Suprapubic skin (tissue), 4 donors: ENCODE results near the gene S100P. TPM values are rescaled to one million over a fixed set of nuclear protein-coding genes. Genes with fewer than 3 reads are reported as not detected.

Experiments
- DNase-seq, 2 donors: peaks; one replicate each; pipeline ENCODE4 v3.0.0-alpha.2; 2019; ENCODE audit warnings: low spot score in 2 of 2
- H3K27ac ChIP-seq: fragments of 200-600 bp; sonication (generic); one replicate; pipeline ENCODE4 v1.5.1; 2019
- H3K27me3 ChIP-seq: fragments of 200-600 bp; sonication (generic); one replicate; pipeline ENCODE4 v1.5.1; 2019
- H3K36me3 ChIP-seq: fragments of 200-600 bp; sonication (generic); one replicate; pipeline ENCODE4 v1.5.1; 2019
- H3K4me1 ChIP-seq: fragments of 200-600 bp; sonication (generic); one replicate; pipeline ENCODE4 v1.5.1; 2019
- H3K4me3 ChIP-seq: fragments of 200-600 bp; sonication (generic); one replicate; pipeline ENCODE4 v1.5.1; 2019; ENCODE audit warnings: mild to moderate bottlenecking
- H3K9me3 ChIP-seq: fragments of 200-600 bp; sonication (generic); one replicate; pipeline ENCODE4 v1.5.1; 2019
- CTCF ChIP-seq, 2 donors: fragments of 200-600 bp in 1 of 2; fragments of 450-650 bp in 1 of 2; sonication (generic) in 1 of 2; IDR thresholded peaks; one replicate each; pipeline ENCODE4 v1.5.1; 2016 to 2019; ENCODE audit warnings: antibody characterized with exemption in 2 of 2, mild to moderate bottlenecking in 1 of 2, moderate library complexity in 1 of 2
- EP300 ChIP-seq: sonication (generic); formaldehyde crosslinking; IDR thresholded peaks from one replicate; pipeline ENCODE4 v1.6.1; 2017; ENCODE audit warnings: antibody characterized with exemption
- POLR2A ChIP-seq, 2 donors: fragments of 450-650 bp; IDR thresholded peaks; one replicate each; pipeline ENCODE4 v1.6.1; 2017; ENCODE audit warnings: antibody characterized with exemption in 2 of 2, mild to moderate bottlenecking in 2 of 2, moderate library complexity in 2 of 2
- POLR2AphosphoS5 ChIP-seq, 3 donors: sonication (generic); formaldehyde crosslinking; IDR thresholded peaks; one replicate each; pipeline ENCODE4 v1.6.1; 2017; ENCODE audit warnings: antibody characterized with exemption in 3 of 3
- WGBS: methylation state at CpG from one replicate; pipeline ENCODE4 v1.1.5; 2018; 5-methylcytosine and 5-hydroxymethylcytosine counted together
- total RNA-seq, 4 donors: library from RNA; depleted of rRNA; stranded (reverse); fragments of >200 nt; gene quantifications; one replicate each; pipeline ENCODE4 v1.1.0, GENCODE V29; 2016

S100P gene
- total RNA-seq, 4 donors from 2014 or later = 4.7 to 27.7 (median 9.3) TPM

- H3K27ac ChIP-seq = no peak overlapping the region
- no peak overlapping the region for H3K4me3 ChIP-seq
- no peaks in the 10 kb centered on the region for H3K4me1 ChIP-seq
- TF ChIP-seq EP300 = no peak
- TF ChIP-seq POLR2A (IDR thresholded peaks at IDR 0.05) = no peak
- TF ChIP-seq POLR2AphosphoS5 (IDR thresholded peaks at IDR 0.05) = no peak
- TF ChIP-seq CTCF (IDR thresholded peaks at IDR 0.05) = no peak
- no peaks in the 10 kb centered on the region for H3K9me3 ChIP-seq
- H3K36me3 ChIP-seq = no peaks in the 10 kb centered on the region
- H3K27me3 ChIP-seq = no peaks in the 10 kb centered on the region
- DNase-seq = no peak
- 89% methylated on average over 8 of the region's 8 CpGs for WGBS
Measured at GRCh38 chr4:6740347-6740746, 46.7 kb downstream of the S100P start.

GRCh38 chr4:6742507-6742906 lies 48.8 kb downstream of the S100P start:
- DNase-seq = no peak
- no peak for TF ChIP-seq EP300
- TF ChIP-seq CTCF (IDR thresholded peaks at IDR 0.05) = no peak
- no peak for TF ChIP-seq POLR2A (IDR thresholded peaks at IDR 0.05)
- TF ChIP-seq POLR2AphosphoS5 (IDR thresholded peaks at IDR 0.05) = no peak
- H3K4me1 ChIP-seq = peaks cover 11% of the 10 kb centered on the region
- no peaks in the 10 kb centered on the region for H3K9me3 ChIP-seq
- no peaks in the 10 kb centered on the region for H3K27me3 ChIP-seq
- no peak overlapping the region for H3K27ac ChIP-seq
- no peaks in the 10 kb centered on the region for H3K36me3 ChIP-seq
- 69% methylated on average over 2 of the region's 2 CpGs for WGBS
- H3K4me3 ChIP-seq = no peak overlapping the region

- no peaks in the 10 kb centered on the region for H3K9me3 ChIP-seq
- H3K4me1 ChIP-seq = peaks cover 16% of the 10 kb centered on the region
- whole genome bisulfite sequencing = 85% methylated on average over 11 of the region's 11 CpGs
- H3K36me3 ChIP-seq = no peaks in the 10 kb centered on the region
- TF ChIP-seq POLR2A (IDR thresholded peaks at IDR 0.05) = no peak
- no peak for TF ChIP-seq EP300
- no peak for TF ChIP-seq POLR2AphosphoS5 (IDR thresholded peaks at IDR 0.05)
- TF ChIP-seq CTCF (IDR thresholded peaks at IDR 0.05) = no peak
- DNase-seq = no peak
- H3K27ac ChIP-seq = no peak overlapping the region
- H3K27me3 ChIP-seq = no peaks in the 10 kb centered on the region
- H3K4me3 ChIP-seq = no peak overlapping the region
Measured at GRCh38 chr4:6742989-6743388, 49.3 kb downstream of the S100P start.

Other genes with a start within 250 kb of the S100P start
- 10 to 100 TPM; 42.5 to 81.5 (median 61.0) TPM for gene PPP2R2C, start 221.3 kb upstream of the S100P start, total RNA-seq
- 10 to 100 TPM; 19.6 to 27.9 (median 25.2) TPM for gene MAN2B2, start 118.7 kb upstream of the S100P start, total RNA-seq
- 100 to 1,000 TPM; 143 to 214 (median 163) TPM for gene MRFAP1, start 53.2 kb upstream of the S100P start, total RNA-seq
- 10 to 100 TPM; 40.6 to 63.4 (median 53.4) TPM for gene MRFAP1L1, start 16.0 kb downstream of the S100P start, total RNA-seq
- 10 to 100 TPM in 3 of 4 donors, 1 to 10 TPM in 1; 5.1 to 20.2 (median 14.8) TPM for gene BLOC1S4, start 22.3 kb downstream of the S100P start, total RNA-seq
- gene KIAA0232, start 88.8 kb downstream of the S100P start, total RNA-seq = 10 to 100 TPM; 27.6 to 34.1 (median 32.7) TPM
- 100 to 1,000 TPM in 2 of 4 donors, 10 to 100 TPM in 2; 55.0 to 111 (median 97.9) TPM for gene TBC1D14, start 215.9 kb downstream of the S100P start, total RNA-seq